ENCODE measurements around the gene TUBB3.
"Not testable (repeated sequence)": the region's sequence is repeated elsewhere in the genome, so short reads cannot be mapped to it uniquely, and the experiment has no call there.

TUBB3 gene

DNA sequence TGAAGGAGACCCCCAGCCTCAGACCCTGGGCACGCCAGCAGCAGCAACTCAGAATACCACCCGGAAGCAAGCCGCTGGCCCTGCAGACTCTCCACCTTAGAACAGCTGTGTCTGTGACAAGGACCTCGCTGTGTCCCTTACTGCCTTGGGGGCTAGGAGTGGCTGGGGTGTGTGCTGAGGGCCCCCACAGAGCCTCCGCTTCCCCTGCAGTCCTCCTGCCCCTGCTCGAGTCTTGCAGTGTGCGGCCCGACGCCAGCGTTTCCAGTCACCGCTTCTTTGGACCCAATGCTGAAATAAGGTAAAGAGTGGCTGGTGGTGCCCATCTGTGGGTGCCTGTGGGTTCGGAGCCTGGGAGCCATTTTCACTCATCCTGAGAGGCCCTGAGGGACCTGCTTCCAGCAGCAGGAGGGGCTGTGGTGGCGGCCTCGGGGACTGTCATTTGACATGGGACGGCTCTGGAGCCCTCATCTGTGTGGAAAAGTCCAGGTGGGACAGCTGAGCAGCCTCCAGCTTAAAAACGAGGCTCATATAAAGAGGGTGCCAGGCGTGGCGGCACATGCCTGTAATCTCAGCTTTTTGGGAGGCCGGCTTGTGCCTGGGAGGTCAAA, 19.1 kb upstream of the TUBB3 start:
- DNase-seq, result no peak

DNA sequence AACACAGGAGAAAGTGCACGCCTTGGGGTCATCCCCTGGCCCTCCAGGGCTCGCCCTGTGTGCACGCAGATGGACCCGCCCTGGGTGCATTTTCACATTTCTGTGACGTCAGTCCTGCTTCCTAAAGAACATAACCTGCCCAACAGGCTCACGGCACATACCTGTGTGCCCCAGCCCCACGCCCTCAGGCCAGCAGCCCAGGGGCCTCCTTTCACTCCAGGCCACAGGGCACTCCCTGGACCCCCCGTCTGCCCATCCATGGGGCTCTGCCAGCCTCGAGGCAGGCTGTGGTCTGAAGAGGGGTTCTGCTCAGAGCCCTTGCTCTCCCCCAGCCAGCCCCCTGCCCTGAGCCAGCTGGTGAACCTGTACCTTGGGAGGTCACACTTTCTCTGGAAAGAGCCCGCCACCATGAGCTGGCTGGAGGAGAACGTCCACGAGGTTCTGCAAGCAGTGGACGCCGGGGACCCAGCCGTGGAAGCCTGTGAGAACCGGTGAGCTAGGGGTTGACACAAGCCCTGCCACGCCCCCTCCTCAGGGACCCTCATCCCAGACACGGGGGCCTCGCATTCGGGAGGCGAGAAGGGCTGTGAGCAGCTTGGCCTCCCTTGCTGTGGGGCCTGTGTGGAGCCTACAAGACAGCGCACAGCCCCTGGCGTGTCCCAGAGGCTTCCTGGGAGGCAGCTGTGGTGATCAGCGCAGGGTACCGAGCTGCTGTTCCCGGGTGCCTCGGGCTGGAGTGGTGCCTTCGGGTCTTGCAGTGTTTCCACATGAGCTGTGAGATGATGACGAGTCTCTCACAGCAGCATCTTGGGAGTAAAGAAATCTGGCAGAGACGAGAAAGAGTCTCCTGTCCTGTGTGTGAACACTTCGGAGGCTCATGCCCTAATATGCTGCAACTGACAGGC, 18.3 kb upstream of the TUBB3 start:
- DNase-seq, result no peak

GRCh38 chr16:89905511-89906139, 17.5 kb upstream of the TUBB3 start:
- DNase-seq, result no peak

DNA sequence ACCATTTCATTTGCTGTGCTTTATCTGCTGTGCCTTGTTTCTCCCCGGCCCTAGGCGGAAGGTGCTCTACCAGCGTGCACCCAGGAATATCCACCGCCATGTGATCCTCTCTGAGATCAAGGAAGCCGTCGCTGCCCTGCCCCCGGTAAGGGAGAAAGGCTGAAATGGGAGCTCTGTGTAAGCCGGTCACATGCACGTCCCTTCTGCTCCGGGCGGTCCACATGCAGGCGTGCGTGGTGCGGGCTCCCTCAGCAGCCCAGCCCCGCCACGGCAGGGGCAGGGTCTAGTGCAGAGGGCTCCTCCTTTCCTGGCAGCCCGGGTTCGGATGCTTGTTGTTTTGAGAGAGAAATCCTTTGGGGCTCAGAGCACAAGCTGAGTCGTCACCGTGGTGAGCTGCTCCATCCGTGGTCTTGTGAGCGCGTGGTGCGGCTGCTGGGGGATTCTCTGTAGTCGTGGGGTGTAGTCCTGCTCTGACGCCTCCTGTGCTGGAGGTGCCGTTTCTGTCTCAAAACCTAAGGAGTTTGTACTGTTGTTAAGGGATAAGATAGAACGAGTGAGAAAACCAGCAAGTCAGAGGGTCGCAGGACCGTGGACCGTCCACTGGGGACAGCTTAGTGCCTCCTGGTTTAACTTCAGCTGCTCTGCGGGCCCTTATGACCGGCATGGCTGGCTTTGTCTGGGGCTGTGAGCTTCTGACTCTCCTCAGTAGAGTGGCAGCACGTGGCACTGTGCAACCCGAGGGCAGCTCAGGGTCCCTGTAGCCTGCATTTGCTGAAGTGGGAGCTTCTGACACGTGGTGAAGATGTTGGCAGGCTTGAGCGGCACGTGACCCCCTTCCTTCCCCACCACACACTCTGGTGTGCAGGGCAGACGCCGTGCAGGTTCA, 16.8 kb upstream of the TUBB3 start:
- no peak for DNase-seq

GRCh38 chr16:89907055-89907814, 15.9 kb upstream of the TUBB3 start:
- no peak for DNase-seq

- DNase-seq, result no peak
Measured at GRCh38 chr16:89908236-89908635, 14.9 kb upstream of the TUBB3 start.

DNA sequence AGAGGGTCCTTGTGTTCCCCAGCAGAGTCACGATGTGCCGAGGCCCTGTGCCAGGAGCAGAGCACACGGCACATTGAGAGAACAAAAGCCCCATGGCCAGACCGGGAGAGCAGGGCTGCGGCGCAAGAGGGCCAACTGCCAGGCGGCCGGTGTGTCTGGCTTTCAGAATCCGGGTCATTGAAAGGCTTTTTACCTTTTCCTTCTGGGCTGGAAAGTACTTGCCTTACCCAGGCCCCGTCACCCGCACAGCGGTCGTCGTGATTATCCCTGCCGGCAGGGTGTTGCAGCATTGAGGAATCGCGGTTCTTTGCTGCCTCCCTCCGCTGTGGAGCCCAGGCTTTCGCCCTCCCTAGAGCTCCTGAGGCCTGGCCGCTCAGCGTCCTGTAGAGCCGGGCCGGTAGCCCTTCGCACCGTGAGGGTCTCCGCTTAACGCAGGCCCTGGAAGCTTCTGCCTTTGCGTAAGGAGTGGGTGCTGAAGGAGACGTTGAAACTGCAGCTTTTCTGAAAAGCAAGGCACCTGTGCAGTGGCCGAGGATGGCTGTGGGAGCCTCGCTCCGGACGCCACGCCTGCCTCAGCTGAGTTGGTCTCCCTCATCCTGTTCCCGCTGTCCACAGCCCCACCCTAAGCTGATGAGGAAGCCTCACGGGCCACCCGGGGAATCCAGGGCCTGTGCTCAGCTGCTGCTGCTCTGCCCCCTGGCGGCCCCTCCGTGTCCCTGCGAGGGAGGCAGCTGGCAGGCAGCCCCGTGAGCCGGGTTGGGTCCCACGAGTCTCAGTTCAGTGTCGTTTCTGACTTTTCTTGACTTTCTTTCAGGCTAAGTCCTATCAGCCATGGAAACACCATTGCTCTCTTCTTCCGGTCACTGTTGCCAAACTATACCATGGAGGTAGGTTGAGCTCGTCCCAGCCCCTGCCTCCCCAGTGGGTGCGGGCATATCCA, 13.1 kb upstream of the TUBB3 start:
- no peak for DNase-seq

- no peak for DNase-seq
Measured at GRCh38 chr16:89910717-89911354, 12.3 kb upstream of the TUBB3 start.

GRCh38 chr16:89911375-89911774, 11.8 kb upstream of the TUBB3 start:
- DNase-seq, result no peak

DNA sequence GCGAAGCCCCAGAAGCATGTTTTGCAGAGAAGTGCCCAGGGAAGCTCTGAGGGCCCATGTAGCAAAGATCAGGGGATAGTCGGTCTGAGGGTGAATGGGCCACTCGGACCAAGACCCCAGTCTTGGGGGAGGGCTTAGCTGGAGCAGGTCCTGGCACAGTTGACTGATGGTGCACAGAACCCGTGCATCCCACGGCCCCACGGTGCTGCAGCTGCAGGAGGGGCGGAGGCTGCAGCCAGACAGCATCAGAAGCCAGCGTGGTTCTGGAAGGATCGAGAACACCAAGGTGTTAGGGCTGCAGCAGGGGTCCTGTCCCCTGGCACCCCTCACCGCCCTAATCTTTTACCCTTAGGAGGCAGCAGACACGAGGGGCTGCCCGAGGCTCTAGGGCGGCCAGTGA, 11.0 kb upstream of the TUBB3 start:
- no peak for DNase-seq

- DNase-seq, result no peak
Measured at GRCh38 chr16:89912627-89913026, 10.5 kb upstream of the TUBB3 start.

- no peak for DNase-seq
Measured at GRCh38 chr16:89913408-89914387, 9.4 kb upstream of the TUBB3 start.

GRCh38 chr16:89914642-89915285, 8.4 kb upstream of the TUBB3 start:
- not testable (repeated sequence) for DNase-seq

DNA sequence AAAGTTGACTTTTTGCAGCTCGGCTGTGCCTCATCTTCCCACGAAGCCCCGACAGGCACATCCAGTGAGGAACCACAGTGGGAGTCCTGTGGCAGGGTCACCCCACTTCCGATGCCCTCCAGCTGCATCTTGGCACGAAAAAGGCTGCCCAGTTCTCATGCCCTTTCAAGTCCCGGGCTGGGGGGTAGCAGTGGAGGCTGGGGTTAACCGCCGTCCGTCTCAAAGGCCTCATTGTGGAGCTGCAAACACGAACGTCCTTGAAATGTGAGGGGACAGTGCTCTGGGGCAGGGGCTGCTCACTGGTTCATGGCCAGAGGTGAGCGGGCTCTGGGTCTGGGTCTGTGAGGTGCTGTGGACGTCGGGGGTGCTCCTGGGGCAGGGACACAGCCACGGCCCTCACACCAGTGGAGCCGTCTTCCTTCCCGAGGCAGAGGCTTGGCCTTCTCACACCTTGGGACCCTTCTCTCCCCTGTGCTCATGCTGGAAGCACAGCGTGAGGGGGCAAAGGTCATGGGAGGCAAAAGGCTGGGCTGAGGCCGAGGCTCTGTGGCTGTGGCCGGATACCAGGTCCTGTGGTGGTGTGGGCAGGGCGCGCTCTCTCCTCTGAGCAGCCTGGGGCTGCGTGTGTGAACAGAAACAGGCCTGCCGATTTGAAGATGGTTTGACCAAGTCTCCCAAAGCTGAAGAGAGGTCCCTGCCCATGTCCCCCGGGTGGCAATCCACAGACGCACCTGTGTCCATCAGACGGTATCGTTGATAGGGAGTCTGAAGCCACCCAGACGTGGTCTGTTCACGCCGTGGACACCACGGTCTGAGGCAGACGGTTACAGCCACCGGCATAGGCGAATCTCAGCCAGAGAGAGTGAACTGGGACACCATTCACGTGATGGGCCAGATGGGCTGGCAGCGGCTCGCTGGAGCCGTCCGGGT, 7.6 kb upstream of the TUBB3 start:
- no peak for DNase-seq

GRCh38 chr16:89917773-89918452, 5.2 kb upstream of the TUBB3 start:
- no peak for DNase-seq

- no peak for DNase-seq
Measured at GRCh38 chr16:89918453-89919347, 4.4 kb upstream of the TUBB3 start, which contains the start of gene MC1R. MC1R (plus strand) TSS chr16:89918862; CDS start chr16:89919259, 397 bp downstream.
